Measurements from ENCODE around the gene CCDC169.

The CCDC169 gene

GRCh38 chr13:36242761-36243160, 54.9 kb downstream of the CCDC169 start:
- no peak for DNase-seq (ENCODE audit: low read depth, low spot score)
- H3K4me3 ChIP-seq (ENCODE audit: insufficient read length, low read depth), result no peak overlapping the region

GRCh38 chr13:36231236-36231635, 66.4 kb downstream of the CCDC169 start:
- Histone ChIP-seq H3K36me3 (ENCODE audit: insufficient read depth, insufficient read length, low read length) (no peaks in the 10 kb centered on the region), H3K4me3 (ENCODE audit: insufficient read length, low read depth) (no peak overlapping the region), H3K4me1 (ENCODE audit: insufficient read depth, insufficient read length) (no peaks in the 10 kb centered on the region), H3K9me3 (ENCODE audit: insufficient read depth, low read length) (no peaks in the 10 kb centered on the region), H3K9ac (ENCODE audit: insufficient read length, low read depth) (no peak overlapping the region), H3K27me3 (ENCODE audit: insufficient read depth, insufficient read length) (no peaks in the 10 kb centered on the region)
- DNase-seq (ENCODE audit: low read depth, low spot score), result no peak
- no peak for TF ChIP-seq YY1 (IDR thresholded peaks at IDR 0.05; ENCODE audit: insufficient read depth, insufficient read length)
- no peak for TF ChIP-seq ZNF274 (IDR thresholded peaks at IDR 0.05; ENCODE audit: low read depth, low read length)
- no peak for TF ChIP-seq SUZ12 (IDR thresholded peaks at IDR 0.05; ENCODE audit: extremely low read depth, insufficient read depth, insufficient read length)

More at GRCh38 chr13:36242761-36243160, 54.9 kb downstream of the CCDC169 start:
- TF ChIP-seq SUZ12 (IDR thresholded peaks at IDR 0.05; ENCODE audit: extremely low read depth, insufficient read depth, insufficient read length) (no peak), YY1 (IDR thresholded peaks at IDR 0.05; ENCODE audit: insufficient read depth, insufficient read length) (no peak)
- Histone ChIP-seq H3K9ac (ENCODE audit: insufficient read length, low read depth) (no peak overlapping the region), H3K4me1 (ENCODE audit: insufficient read depth, insufficient read length) (no peaks in the 10 kb centered on the region), H3K27me3 (ENCODE audit: insufficient read depth, insufficient read length) (no peaks in the 10 kb centered on the region), H3K9me3 (ENCODE audit: insufficient read depth, low read length) (peaks cover 4% of the 10 kb centered on the region; the same call in 1 of the 2 replicates), H3K36me3 (ENCODE audit: insufficient read depth, insufficient read length, low read length) (no peaks in the 10 kb centered on the region)

GRCh38 chr13:36224730-36225129, 72.9 kb downstream of the CCDC169 start:
- no peaks in the 10 kb centered on the region for H3K27me3 ChIP-seq (ENCODE audit: insufficient read depth, insufficient read length)
- no peak for TF ChIP-seq SUZ12 (IDR thresholded peaks at IDR 0.05; ENCODE audit: extremely low read depth, insufficient read depth, insufficient read length)
- TF ChIP-seq ZNF274 (IDR thresholded peaks at IDR 0.05; ENCODE audit: low read depth, low read length), result no peak
- TF ChIP-seq YY1 (IDR thresholded peaks at IDR 0.05; ENCODE audit: insufficient read depth, insufficient read length), result no peak
- H3K9me3 ChIP-seq (ENCODE audit: insufficient read depth, low read length), result no peaks in the 10 kb centered on the region
- no peak overlapping the region for H3K9ac ChIP-seq (ENCODE audit: insufficient read length, low read depth)
- no peak overlapping the region for H3K4me3 ChIP-seq (ENCODE audit: insufficient read length, low read depth)
- H3K4me1 ChIP-seq (ENCODE audit: insufficient read depth, insufficient read length), result no peaks in the 10 kb centered on the region
- no peak for DNase-seq (ENCODE audit: low read depth, low spot score)
- no peaks in the 10 kb centered on the region for H3K36me3 ChIP-seq (ENCODE audit: insufficient read depth, insufficient read length, low read length)

- TF ChIP-seq SUZ12 (IDR thresholded peaks at IDR 0.05; ENCODE audit: extremely low read depth, insufficient read depth, insufficient read length), result no peak
- no peak for TF ChIP-seq ZNF274 (IDR thresholded peaks at IDR 0.05; ENCODE audit: low read depth, low read length)
- TF ChIP-seq YY1 (IDR thresholded peaks at IDR 0.05; ENCODE audit: insufficient read depth, insufficient read length), result no peak
- Histone ChIP-seq H3K27me3 (ENCODE audit: insufficient read depth, insufficient read length) (no peaks in the 10 kb centered on the region), H3K9ac (ENCODE audit: insufficient read length, low read depth) (no peak overlapping the region), H3K36me3 (ENCODE audit: insufficient read depth, insufficient read length, low read length) (no peaks in the 10 kb centered on the region), H3K4me1 (ENCODE audit: insufficient read depth, insufficient read length) (no peaks in the 10 kb centered on the region), H3K4me3 (ENCODE audit: insufficient read length, low read depth) (no peak overlapping the region), H3K9me3 (ENCODE audit: insufficient read depth, low read length) (peaks cover 4% of the 10 kb centered on the region; the same call in 1 of the 2 replicates)
- no peak for DNase-seq (ENCODE audit: low read depth, low spot score)
Measured at GRCh38 chr13:36219883-36220282, 77.7 kb downstream of the CCDC169 start.

GRCh38 chr13:36217456-36217855, 80.2 kb downstream of the CCDC169 start:
- Histone ChIP-seq H3K9me3 (ENCODE audit: insufficient read depth, low read length) (peaks cover 4% of the 10 kb centered on the region; the same call in 1 of the 2 replicates), H3K4me3 (ENCODE audit: insufficient read length, low read depth) (no peak overlapping the region), H3K9ac (ENCODE audit: insufficient read length, low read depth) (no peak overlapping the region), H3K4me1 (ENCODE audit: insufficient read depth, insufficient read length) (no peaks in the 10 kb centered on the region), H3K36me3 (ENCODE audit: insufficient read depth, insufficient read length, low read length) (no peaks in the 10 kb centered on the region), H3K27me3 (ENCODE audit: insufficient read depth, insufficient read length) (no peaks in the 10 kb centered on the region)
- no peak for DNase-seq (ENCODE audit: low read depth, low spot score)
- TF ChIP-seq YY1 (IDR thresholded peaks at IDR 0.05; ENCODE audit: insufficient read depth, insufficient read length) (no peak), SUZ12 (IDR thresholded peaks at IDR 0.05; ENCODE audit: extremely low read depth, insufficient read depth, insufficient read length) (no peak), ZNF274 (IDR thresholded peaks at IDR 0.05; ENCODE audit: low read depth, low read length) (no peak)

GRCh38 chr13:36214163-36214921, 83.3 kb downstream of the CCDC169 start, which contains the start of gene SOHLH2:
Gene SOHLH2, minus strand, starts transcription at chr13:36214556. Its CDS starts 30 bp downstream, at chr13:36214526.
- H3K9me3 ChIP-seq (ENCODE audit: insufficient read depth, low read length), result peaks cover 6% of the 10 kb centered on the region; the same call in 1 of the 2 replicates
- H3K36me3 ChIP-seq (ENCODE audit: insufficient read depth, insufficient read length, low read length), result no peaks in the 10 kb centered on the region
- no peak for DNase-seq (ENCODE audit: low read depth, low spot score)
- H3K4me1 ChIP-seq (ENCODE audit: insufficient read depth, insufficient read length), result peaks cover 2% of the 10 kb centered on the region
- H3K9ac ChIP-seq (ENCODE audit: insufficient read length, low read depth), result no peak within 1 kb of the TSS
- TF ChIP-seq SUZ12 (IDR thresholded peaks at IDR 0.05; ENCODE audit: extremely low read depth, insufficient read depth, insufficient read length) (no peak), YY1 (IDR thresholded peaks at IDR 0.05; ENCODE audit: insufficient read depth, insufficient read length) (no peak), ZNF274 (IDR thresholded peaks at IDR 0.05; ENCODE audit: low read depth, low read length) (no peak)
- H3K4me3 ChIP-seq (ENCODE audit: insufficient read length, low read depth), result no peak within 1 kb of the TSS
- H3K27me3 ChIP-seq (ENCODE audit: insufficient read depth, insufficient read length), result no peaks in the 10 kb centered on the region

- Histone ChIP-seq H3K9me3 (ENCODE audit: insufficient read depth, low read length) (0 out of 2 replicates have a peak, but pooled peaks cover 4% of the 10 kb centered on the region), H3K36me3 (ENCODE audit: insufficient read depth, insufficient read length, low read length) (no peaks in the 10 kb centered on the region), H3K27me3 (ENCODE audit: insufficient read depth, insufficient read length) (no peaks in the 10 kb centered on the region), H3K4me1 (ENCODE audit: insufficient read depth, insufficient read length) (peaks cover 2% of the 10 kb centered on the region), H3K9ac (ENCODE audit: insufficient read length, low read depth) (no peak overlapping the region), H3K4me3 (ENCODE audit: insufficient read length, low read depth) (no peak overlapping the region)
- no peak for DNase-seq (ENCODE audit: low read depth, low spot score)
- TF ChIP-seq ZNF274 (IDR thresholded peaks at IDR 0.05; ENCODE audit: low read depth, low read length), result no peak
- no peak for TF ChIP-seq YY1 (IDR thresholded peaks at IDR 0.05; ENCODE audit: insufficient read depth, insufficient read length)
- no peak for TF ChIP-seq SUZ12 (IDR thresholded peaks at IDR 0.05; ENCODE audit: extremely low read depth, insufficient read depth, insufficient read length)
Measured at GRCh38 chr13:36212789-36213188, 84.8 kb downstream of the CCDC169 start.
